Neural progenitor cell (in vitro differentiated cells): ENCODE measurements around the gene UPK1A. TPM values are rescaled to one million over a fixed set of nuclear protein-coding genes. Genes with fewer than 3 reads are reported as not detected.
A peak's percentile ranks its signal among the peaks of the same experiment; 100 is the strongest.

ENCODE experiments used
- DNase-seq: peaks from one replicate; pipeline ENCODE4 v3.0.0-alpha.2; 2016; ENCODE audit warnings: low spot score
- H2AFZ ChIP-seq: fragments of 200-600 bp; sonication (generic); replicated peaks from 2 replicates; pipeline ENCODE4 v1.6.1; 2016; ENCODE audit warnings: antibody characterized with exemption
- H3F3A ChIP-seq: fragments of 200-600 bp; sonication (generic); 2 replicates; pipeline ENCODE4 v1.6.1; 2016; ENCODE audit warnings: antibody characterized with exemption, low read depth
- H3K27ac ChIP-seq: fragments of 200-600 bp; sonication (generic); 2 replicates; pipeline ENCODE4 v1.5.1; 2016; ENCODE audit warnings: mild to moderate bottlenecking
- H3K27me3 ChIP-seq: fragments of 200-600 bp; sonication (generic); 2 replicates; pipeline ENCODE4 v1.6.1; 2016; ENCODE audit warnings: mild to moderate bottlenecking, moderate library complexity
- H3K36me3 ChIP-seq: fragments of 200-600 bp; sonication (generic); 2 replicates; pipeline ENCODE4 v1.5.1; 2016
- H3K4me1 ChIP-seq: fragments of 200-600 bp; sonication (generic); 2 replicates; pipeline ENCODE4 v1.6.1; 2016; ENCODE audit warnings: mixed run types
- H3K4me2 ChIP-seq: fragments of 200-600 bp; sonication (generic); 2 replicates; pipeline ENCODE4 v1.6.1; 2016
- H3K4me3 ChIP-seq: fragments of 200-600 bp; sonication (generic); 2 replicates; pipeline ENCODE4 v1.5.1; 2016
- H3K79me2 ChIP-seq: fragments of 200-600 bp; sonication (generic); 2 replicates; pipeline ENCODE4 v1.6.1; 2016; ENCODE audit warnings: low read depth
- H3K9ac ChIP-seq: fragments of 200-600 bp; sonication (generic); 2 replicates; pipeline ENCODE4 v1.6.1; 2016
- H3K9me3 ChIP-seq: fragments of 200-600 bp; sonication (generic); 2 replicates; pipeline ENCODE4 v1.5.1; 2016; ENCODE audit warnings: low read depth
- H4K20me1 ChIP-seq: fragments of 200-600 bp; sonication (generic); 2 replicates; pipeline ENCODE4 v1.6.1; 2016; ENCODE audit warnings: low read depth
- H3K27ac Mint-ChIP-seq: 3 replicates; pipeline ENCODE4 v1.8.0; 2021; ENCODE audit warnings: mixed read lengths
- H3K27me3 Mint-ChIP-seq: 2 replicates; pipeline ENCODE4 v1.8.0; 2022; ENCODE audit warnings: low read depth, mild to moderate bottlenecking, inconsistent platforms, moderate library complexity, mixed read lengths; ENCODE audit not compliant: insufficient read depth
- H3K36me3 Mint-ChIP-seq: 3 replicates; pipeline ENCODE4 v1.8.0; 2021; ENCODE audit warnings: mixed read lengths
- H3K4me1 Mint-ChIP-seq: 3 replicates; pipeline ENCODE4 v1.8.0; 2021; ENCODE audit warnings: mixed read lengths
- H3K4me3 Mint-ChIP-seq: 3 replicates; pipeline ENCODE4 v1.8.0; 2021; ENCODE audit warnings: mild to moderate bottlenecking, moderate library complexity, mixed read lengths
- H3K9me3 Mint-ChIP-seq: 3 replicates; pipeline ENCODE4 v1.8.0; 2020; ENCODE audit warnings: mixed read lengths
- EZH2 ChIP-seq: fragments of 200-600 bp; sonication (generic); IDR thresholded peaks from 2 replicates; pipeline ENCODE4 v1.6.1; 2017; ENCODE audit warnings: antibody characterized with exemption, mild to moderate bottlenecking, moderate library complexity
- EZH2phosphoT487 ChIP-seq: fragments of 200-600 bp; sonication (generic); IDR thresholded peaks from 2 replicates; pipeline ENCODE4 v1.6.1; 2017; ENCODE audit warnings: antibody characterized with exemption
- total RNA-seq: library from RNA; depleted of rRNA; stranded (reverse); fragments of >200 nt; gene quantifications from 2 replicates; pipeline ENCODE4 v1.2.3, GENCODE V29; 2015; ENCODE audit warnings: low replicate concordance
- TF ChIP-seq, protein P1 (sequence below): fragments of 200-600 bp; sonication (generic); IDR thresholded peaks from 2 replicates; pipeline ENCODE4 v1.5.1; 2017; ENCODE audit warnings: antibody characterized with exemption, mild to moderate bottlenecking

UPK1A gene
- total RNA-seq, 1 donor from 2014 or later: not detected

DNA sequence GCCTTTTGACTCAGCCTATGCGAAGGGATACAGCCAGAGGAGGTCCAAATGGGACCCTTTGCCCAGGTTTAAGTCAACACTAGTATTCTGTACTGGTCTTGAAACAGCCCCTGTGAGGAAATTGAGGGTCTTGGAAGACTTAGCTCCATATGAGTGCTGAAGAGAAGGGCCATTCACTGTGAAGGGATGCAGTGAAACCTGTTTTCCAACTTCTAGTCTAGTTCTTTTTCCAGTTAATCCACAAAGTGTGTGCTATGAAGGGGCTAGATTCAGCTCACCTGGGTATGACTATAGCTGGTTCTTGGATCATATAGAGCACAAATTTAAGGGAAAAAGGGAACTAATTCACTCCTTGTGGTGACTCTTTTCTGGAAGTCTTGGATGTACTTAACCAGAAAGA is 42.1 kb downstream of the UPK1A start:
- Mint-ChIP-seq H3K27ac (no peak overlapping the region), H3K9me3 (no peaks in the 10 kb centered on the region), H3K4me3 (no peak overlapping the region), H3K27me3 (peaks cover 7% of the 10 kb centered on the region), H3K4me1 (peaks cover 8% of the 10 kb centered on the region), H3K36me3 (no peaks in the 10 kb centered on the region)
- no peaks in the 10 kb centered on the region for H4K20me1 ChIP-seq
- H3K9ac ChIP-seq: no peak overlapping the region
- no peak overlapping the region for H3K27ac ChIP-seq
- TF ChIP-seq, protein P1, sequence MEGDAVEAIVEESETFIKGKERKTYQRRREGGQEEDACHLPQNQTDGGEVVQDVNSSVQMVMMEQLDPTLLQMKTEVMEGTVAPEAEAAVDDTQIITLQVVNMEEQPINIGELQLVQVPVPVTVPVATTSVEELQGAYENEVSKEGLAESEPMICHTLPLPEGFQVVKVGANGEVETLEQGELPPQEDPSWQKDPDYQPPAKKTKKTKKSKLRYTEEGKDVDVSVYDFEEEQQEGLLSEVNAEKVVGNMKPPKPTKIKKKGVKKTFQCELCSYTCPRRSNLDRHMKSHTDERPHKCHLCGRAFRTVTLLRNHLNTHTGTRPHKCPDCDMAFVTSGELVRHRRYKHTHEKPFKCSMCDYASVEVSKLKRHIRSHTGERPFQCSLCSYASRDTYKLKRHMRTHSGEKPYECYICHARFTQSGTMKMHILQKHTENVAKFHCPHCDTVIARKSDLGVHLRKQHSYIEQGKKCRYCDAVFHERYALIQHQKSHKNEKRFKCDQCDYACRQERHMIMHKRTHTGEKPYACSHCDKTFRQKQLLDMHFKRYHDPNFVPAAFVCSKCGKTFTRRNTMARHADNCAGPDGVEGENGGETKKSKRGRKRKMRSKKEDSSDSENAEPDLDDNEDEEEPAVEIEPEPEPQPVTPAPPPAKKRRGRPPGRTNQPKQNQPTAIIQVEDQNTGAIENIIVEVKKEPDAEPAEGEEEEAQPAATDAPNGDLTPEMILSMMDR: no peak
- TF ChIP-seq EZH2phosphoT487 (no peak), EZH2 (no peak)
- no peak overlapping the region for H3K4me3 ChIP-seq
- no peak overlapping the region for H3K4me2 ChIP-seq
- H3K36me3 ChIP-seq: no peaks in the 10 kb centered on the region
- no peaks in the 10 kb centered on the region for H3K9me3 ChIP-seq
- no peaks in the 10 kb centered on the region for H3F3A ChIP-seq
- no peak overlapping the region for H2AFZ ChIP-seq
- H3K4me1 ChIP-seq: no peaks in the 10 kb centered on the region
- DNase-seq: no peak
- peaks cover 22% of the 10 kb centered on the region for H3K27me3 ChIP-seq
- no peaks in the 10 kb centered on the region for H3K79me2 ChIP-seq

DNA sequence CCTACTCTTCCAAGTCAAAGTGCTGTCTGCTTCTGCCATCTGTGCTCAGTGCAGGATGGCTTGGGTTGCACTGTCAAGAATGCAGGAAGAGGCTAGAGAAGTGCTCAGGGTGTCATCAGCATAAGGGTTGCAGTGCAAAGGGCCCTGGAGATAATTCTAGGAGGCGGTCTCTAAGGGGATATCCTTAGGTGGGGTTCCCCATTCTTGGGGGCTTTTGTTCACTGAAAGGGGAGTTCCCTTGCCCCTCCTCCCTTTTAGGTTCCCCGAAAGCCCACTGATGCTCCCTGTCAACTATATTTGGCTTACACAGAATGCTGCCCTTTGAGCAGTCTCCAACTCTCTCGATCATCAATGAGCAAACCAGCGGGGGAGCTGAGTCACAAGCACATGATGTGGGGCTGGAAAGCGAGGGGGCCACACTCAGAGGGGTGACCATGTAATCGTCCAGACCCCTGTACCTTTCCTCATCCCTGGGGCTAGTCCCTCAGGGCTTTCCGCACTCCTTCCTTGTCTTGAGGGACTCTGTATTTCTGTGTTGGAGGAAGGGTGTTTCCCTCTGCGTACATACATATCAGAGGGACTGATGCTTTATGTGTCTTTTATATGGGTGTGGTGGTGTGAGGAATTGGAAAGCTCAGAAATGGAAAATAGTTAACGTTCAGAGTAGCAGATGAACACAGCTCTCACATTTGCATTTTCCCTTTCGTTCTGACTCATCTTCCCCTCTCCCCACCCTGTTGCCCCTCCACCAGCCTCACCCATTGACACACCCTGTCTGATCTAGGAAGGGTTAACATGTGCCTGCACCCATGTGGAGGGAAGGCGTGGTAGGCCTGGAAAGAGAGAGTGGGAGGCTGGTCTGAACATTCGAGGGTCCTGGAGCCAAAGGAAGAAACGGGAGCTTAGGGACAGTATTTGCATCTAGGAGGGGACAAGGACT is 44.7 kb downstream of the UPK1A start:
- Histone ChIP-seq H3K4me2 (no peak overlapping the region), H3K4me3 (no peak overlapping the region), H3K9me3 (no peaks in the 10 kb centered on the region), H4K20me1 (peaks cover 5% of the 10 kb centered on the region), H2AFZ (no peak overlapping the region), H3K36me3 (no peaks in the 10 kb centered on the region), H3K27me3 (peaks cover 8% of the 10 kb centered on the region), H3K79me2 (no peaks in the 10 kb centered on the region), H3K4me1 (peaks cover 15% of the 10 kb centered on the region), H3K9ac (no peak overlapping the region), H3F3A (peaks cover 7% of the 10 kb centered on the region), H3K27ac (no peak overlapping the region)
- Mint-ChIP-seq H3K27ac (no peak overlapping the region), H3K9me3 (no peaks in the 10 kb centered on the region), H3K36me3 (peaks cover 4% of the 10 kb centered on the region), H3K4me3 (no peak overlapping the region), H3K4me1 (peaks cover 29% of the 10 kb centered on the region), H3K27me3 (peaks cover 15% of the 10 kb centered on the region)
- DNase-seq: no peak
- TF ChIP-seq, protein P1: no peak
- TF ChIP-seq EZH2 (no peak), EZH2phosphoT487 (no peak)

DNA sequence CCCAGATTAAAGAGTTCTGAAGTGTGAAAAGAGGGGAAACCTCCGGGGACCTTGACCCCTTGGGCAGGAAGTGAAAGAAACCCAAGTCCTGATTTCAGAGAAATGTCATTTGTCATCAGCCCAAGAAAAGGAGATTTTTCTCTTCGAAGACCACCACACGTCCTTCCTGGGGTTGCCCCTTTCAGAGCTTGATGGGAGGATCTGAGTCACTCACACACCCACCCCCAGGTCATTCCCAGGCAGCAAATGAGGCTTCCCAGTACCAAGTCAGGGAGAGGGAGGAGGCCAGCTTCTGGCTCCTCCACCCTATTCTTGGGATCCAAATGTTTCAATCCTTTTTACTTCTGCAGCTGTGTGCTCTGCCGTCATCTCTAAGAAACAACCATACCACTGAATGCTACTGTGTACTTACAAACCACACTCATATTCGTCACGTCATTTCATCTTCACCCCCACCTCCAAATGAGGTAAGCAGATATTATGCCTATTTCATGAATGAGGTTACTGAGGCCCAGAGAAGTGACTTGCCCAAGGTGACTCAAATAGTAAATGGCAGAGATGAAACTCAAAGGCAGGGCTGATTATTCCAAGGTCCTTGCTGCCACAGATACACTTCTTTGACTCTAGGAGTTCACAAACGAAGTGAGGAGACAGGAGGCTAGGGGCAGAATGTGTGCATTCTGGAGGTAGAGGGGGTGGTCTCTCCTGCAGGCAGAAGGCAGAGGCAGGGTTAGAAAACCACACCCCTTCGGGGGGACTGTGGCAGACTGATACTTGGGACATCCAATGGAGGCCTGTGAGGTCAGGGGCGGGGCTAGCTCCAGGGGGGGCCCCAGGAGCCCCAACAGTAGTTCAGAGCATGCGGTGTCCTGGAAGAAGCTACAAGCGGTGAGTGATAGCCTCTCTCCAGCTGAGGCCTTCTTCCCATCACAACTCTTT is 46.5 kb downstream of the UPK1A start:
- DNase-seq: no peak
- TF ChIP-seq EZH2: no peak
- TF ChIP-seq, protein P1: no peak
- no peak for TF ChIP-seq EZH2phosphoT487
- H4K20me1 ChIP-seq: peaks cover 5% of the 10 kb centered on the region
- no peaks in the 10 kb centered on the region for H3K9me3 ChIP-seq
- no peaks in the 10 kb centered on the region for H3K79me2 ChIP-seq
- H3K4me2 ChIP-seq: no peak overlapping the region
- H3K36me3 Mint-ChIP-seq: peaks cover 4% of the 10 kb centered on the region
- peaks cover 17% of the 10 kb centered on the region for H3K4me1 ChIP-seq
- peaks cover 37% of the 10 kb centered on the region for H3K4me1 Mint-ChIP-seq
- H3K9me3 Mint-ChIP-seq: no peaks in the 10 kb centered on the region
- H3K4me3 ChIP-seq: no peak overlapping the region
- H3K36me3 ChIP-seq: no peaks in the 10 kb centered on the region
- peak overlapping the region; percentile 30 for H3K27ac Mint-ChIP-seq
- H3F3A ChIP-seq: peaks cover 19% of the 10 kb centered on the region
- H3K4me3 Mint-ChIP-seq: peak overlapping the region; percentile 66
- H3K9ac ChIP-seq: no peak overlapping the region
- no peak overlapping the region for H3K27ac ChIP-seq
- H2AFZ ChIP-seq: no peak overlapping the region
- H3K27me3 ChIP-seq: peaks cover 8% of the 10 kb centered on the region
- H3K27me3 Mint-ChIP-seq: peaks cover 15% of the 10 kb centered on the region
